Glutamatergic neuron (in vitro differentiated cells): ENCODE results near the gene TEDC2. TPM values are rescaled to one million over a fixed set of nuclear protein-coding genes. Genes with fewer than 3 reads are reported as not detected.

Source experiments
- DNase-seq: peaks from one replicate; pipeline ENCODE4 v3.0.0; 2022
- H3K27ac Mint-ChIP-seq: one replicate; pipeline ENCODE4 v1.8.0; 2020; ENCODE audit warnings: mild to moderate bottlenecking, mixed read lengths, inconsistent platforms; ENCODE audit not compliant: unreplicated experiment
- H3K27me3 Mint-ChIP-seq: one replicate; pipeline ENCODE4 v1.8.0; 2020; ENCODE audit warnings: mild to moderate bottlenecking, moderate library complexity, mixed read lengths, inconsistent platforms; ENCODE audit not compliant: unreplicated experiment
- H3K36me3 Mint-ChIP-seq: one replicate; pipeline ENCODE4 v1.8.0; 2020; ENCODE audit warnings: mild to moderate bottlenecking, mixed read lengths, inconsistent platforms; ENCODE audit not compliant: unreplicated experiment
- H3K4me1 Mint-ChIP-seq: one replicate; pipeline ENCODE4 v1.8.0; 2020; ENCODE audit warnings: mild to moderate bottlenecking, low read depth, mixed read lengths, inconsistent platforms; ENCODE audit not compliant: unreplicated experiment
- H3K4me3 Mint-ChIP-seq: one replicate; pipeline ENCODE4 v1.8.0; 2020; ENCODE audit warnings: mild to moderate bottlenecking, mixed read lengths, inconsistent platforms; ENCODE audit not compliant: unreplicated experiment
- H3K9me3 Mint-ChIP-seq: one replicate; pipeline ENCODE4 v1.8.0; 2020; ENCODE audit warnings: mild to moderate bottlenecking, moderate library complexity, mixed read lengths, inconsistent platforms; ENCODE audit not compliant: unreplicated experiment
- CTCF ChIP-seq: fragments of 200-600 bp; sonication (generic); IDR thresholded peaks from one replicate; pipeline ENCODE4 v1.5.0; 2021; ENCODE audit not compliant: partially characterized antibody, unreplicated experiment
- total RNA-seq: library from RNA; stranded (reverse); fragmentation: NEBNext Ultra II Directional; extraction: Animal tissue kit (Norgen Biotek cat#: 25700); gene quantifications from one replicate; pipeline ENCODE4 v1.2.1, GENCODE V29; 2021; ENCODE audit not compliant: unreplicated experiment

TEDC2 gene
- total RNA-seq, 1 donor from 2014 or later = 21.1 TPM

DNA sequence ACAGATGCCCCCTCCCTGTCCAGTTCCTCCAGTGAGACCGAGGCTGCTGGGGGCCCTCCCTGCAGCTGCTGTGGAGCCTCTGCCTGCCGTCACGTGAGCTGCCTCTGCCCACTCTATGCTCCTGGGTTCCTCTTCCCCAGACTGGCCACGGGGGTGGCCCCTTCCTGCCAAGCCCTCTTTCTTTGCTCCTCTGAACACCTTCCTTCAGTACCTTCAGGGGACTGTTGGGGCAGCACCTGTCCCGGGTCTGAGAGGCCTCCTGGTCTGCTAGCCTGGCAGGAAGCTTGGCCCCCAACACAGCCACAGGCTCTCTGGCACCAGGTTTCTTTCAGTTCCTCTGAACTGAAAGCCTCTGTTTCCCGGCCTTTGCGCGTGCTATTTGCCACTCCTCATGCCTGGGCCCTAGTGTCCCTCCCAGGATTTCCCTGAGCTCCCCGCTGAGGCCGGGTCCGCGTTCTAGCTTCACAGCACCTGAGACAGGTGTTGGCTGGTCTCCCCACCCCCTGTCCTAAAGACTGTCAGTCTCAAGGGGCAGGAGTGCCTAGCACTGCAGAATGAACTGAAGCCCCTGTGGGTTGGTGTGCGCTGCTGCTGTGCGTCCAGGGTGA, 47.2 kb downstream of the TEDC2 start:
- H3K4me3 Mint-ChIP-seq = no peak overlapping the region
- no peak for DNase-seq
- H3K4me1 Mint-ChIP-seq = peaks cover 4% of the 10 kb centered on the region
- H3K27me3 Mint-ChIP-seq = peaks cover 7% of the 10 kb centered on the region
- no peaks in the 10 kb centered on the region for H3K36me3 Mint-ChIP-seq
- H3K27ac Mint-ChIP-seq = no peak overlapping the region
- peaks cover 6% of the 10 kb centered on the region for H3K9me3 Mint-ChIP-seq
- no peak for TF ChIP-seq CTCF

DNA sequence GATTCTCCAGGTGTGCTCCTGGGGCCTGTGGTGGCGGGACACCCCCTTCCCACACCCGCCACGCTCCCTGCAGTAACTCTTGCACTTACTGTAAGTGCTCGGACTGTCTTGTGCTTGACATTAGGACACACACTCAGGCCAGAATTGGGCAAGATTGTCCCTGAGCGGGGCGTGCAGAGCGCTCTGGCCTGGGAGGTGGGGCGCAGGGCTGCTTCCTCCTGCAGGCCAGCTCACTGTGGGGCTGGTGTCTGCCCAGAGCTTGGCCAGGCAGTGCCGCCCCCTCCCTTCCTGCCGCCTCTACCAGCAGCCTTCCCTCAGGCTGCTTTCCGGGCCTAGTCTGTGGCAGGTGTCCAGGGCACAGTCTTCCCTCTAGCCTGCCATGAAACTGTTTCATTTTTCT, 47.8 kb downstream of the TEDC2 start:
- TF ChIP-seq CTCF = no peak
- no peak for DNase-seq
- H3K36me3 Mint-ChIP-seq = no peaks in the 10 kb centered on the region
- no peak overlapping the region for H3K27ac Mint-ChIP-seq
- peaks cover 9% of the 10 kb centered on the region for H3K9me3 Mint-ChIP-seq
- H3K4me3 Mint-ChIP-seq = no peak overlapping the region
- H3K4me1 Mint-ChIP-seq = peaks cover 4% of the 10 kb centered on the region
- H3K27me3 Mint-ChIP-seq = peaks cover 12% of the 10 kb centered on the region

GRCh38 chr16:2508722-2509400, 49.0 kb downstream of the TEDC2 start:
- H3K27me3 Mint-ChIP-seq = peaks cover 20% of the 10 kb centered on the region
- no peak overlapping the region for H3K27ac Mint-ChIP-seq
- no peak for DNase-seq
- peaks cover 15% of the 10 kb centered on the region for H3K9me3 Mint-ChIP-seq
- no peaks in the 10 kb centered on the region for H3K36me3 Mint-ChIP-seq
- no peak for TF ChIP-seq CTCF
- H3K4me1 Mint-ChIP-seq = no peaks in the 10 kb centered on the region
- no peak overlapping the region for H3K4me3 Mint-ChIP-seq

DNA sequence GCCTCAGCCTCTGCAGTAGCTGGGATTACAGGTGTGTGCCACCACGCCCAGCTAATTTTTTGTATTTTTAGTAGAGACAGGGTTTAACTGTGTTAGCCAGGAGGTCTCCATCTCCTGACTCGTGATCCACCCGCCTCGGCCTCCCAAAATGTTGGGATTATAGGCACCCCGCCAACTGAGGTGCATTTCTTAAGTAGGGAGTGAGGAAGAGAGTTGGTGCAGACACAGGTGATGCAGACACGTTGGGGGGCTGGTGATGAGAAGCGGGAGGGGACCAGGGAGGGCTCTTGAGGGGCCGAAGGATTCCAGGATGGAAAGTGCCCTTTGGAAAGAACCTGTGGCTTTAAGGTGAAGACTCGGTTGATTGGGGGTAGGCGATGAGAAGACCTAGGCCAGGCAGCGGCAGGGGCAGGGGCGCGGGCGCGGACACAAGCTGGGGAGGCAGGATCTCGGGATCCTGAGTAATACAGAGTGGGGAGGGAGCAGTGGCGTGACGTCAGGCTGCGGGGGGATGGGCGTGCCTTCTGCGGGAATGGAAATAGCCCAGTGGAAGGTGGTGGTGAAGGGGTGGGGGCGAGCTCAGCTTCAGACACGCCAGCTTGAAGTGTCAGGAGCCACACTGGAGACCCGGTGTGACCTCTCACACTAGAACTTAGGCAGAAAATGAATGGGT, 51.4 kb downstream of the TEDC2 start:
- H3K27ac Mint-ChIP-seq = no peak overlapping the region
- peaks cover 9% of the 10 kb centered on the region for H3K4me1 Mint-ChIP-seq
- DNase-seq = no peak
- peaks cover 22% of the 10 kb centered on the region for H3K27me3 Mint-ChIP-seq
- no peak overlapping the region for H3K4me3 Mint-ChIP-seq
- no peaks in the 10 kb centered on the region for H3K36me3 Mint-ChIP-seq
- no peak for TF ChIP-seq CTCF
- H3K9me3 Mint-ChIP-seq = peaks cover 25% of the 10 kb centered on the region
